ENCODE data around the gene TRIO.

The TRIO gene

GRCh38 chr5:14209222-14209822 lies 66.2 kb downstream of the TRIO start:
- DNase-seq (ENCODE audit: low spot score): no peak

GRCh38 chr5:14209836-14210235 lies 66.7 kb downstream of the TRIO start:
- DNase-seq (ENCODE audit: low spot score): no peak

- no peak for DNase-seq (ENCODE audit: low spot score)
Measured at GRCh38 chr5:14210729-14211128, 67.6 kb downstream of the TRIO start.

GRCh38 chr5:14211818-14212803 lies 69.0 kb downstream of the TRIO start:
- no peak for DNase-seq (ENCODE audit: low spot score)

- no peak for DNase-seq (ENCODE audit: low spot score)
Measured at GRCh38 chr5:14212838-14213237, 69.7 kb downstream of the TRIO start.

GRCh38 chr5:14213253-14213652 lies 70.1 kb downstream of the TRIO start:
- no peak for DNase-seq (ENCODE audit: low spot score)

GRCh38 chr5:14213813-14214585 lies 70.9 kb downstream of the TRIO start:
- DNase-seq (ENCODE audit: low spot score): no peak

GRCh38 chr5:14215901-14216300 lies 72.8 kb downstream of the TRIO start:
- no peak for DNase-seq (ENCODE audit: low spot score)

GRCh38 chr5:14216372-14216771 lies 73.2 kb downstream of the TRIO start:
- no peak for DNase-seq (ENCODE audit: low spot score)

GRCh38 chr5:14216902-14217301 lies 73.8 kb downstream of the TRIO start:
- DNase-seq (ENCODE audit: low spot score): no peak

GRCh38 chr5:14217587-14217986 lies 74.4 kb downstream of the TRIO start:
- DNase-seq (ENCODE audit: low spot score): no peak

- DNase-seq (ENCODE audit: low spot score): no peak
Measured at GRCh38 chr5:14218011-14218410, 74.9 kb downstream of the TRIO start.

- DNase-seq (ENCODE audit: low spot score): no peak
Measured at GRCh38 chr5:14218480-14218879, 75.3 kb downstream of the TRIO start.

- DNase-seq (ENCODE audit: low spot score): no peak
Measured at GRCh38 chr5:14218897-14219573, 75.9 kb downstream of the TRIO start.

GRCh38 chr5:14219800-14220512 lies 76.8 kb downstream of the TRIO start:
- DNase-seq (ENCODE audit: low spot score): no peak

- DNase-seq (ENCODE audit: low spot score): no peak
Measured at GRCh38 chr5:14220642-14221041, 77.5 kb downstream of the TRIO start.

- no peak for DNase-seq (ENCODE audit: low spot score)
Measured at GRCh38 chr5:14221732-14222131, 78.6 kb downstream of the TRIO start.

- no peak for DNase-seq (ENCODE audit: low spot score)
Measured at GRCh38 chr5:14222206-14222605, 79.1 kb downstream of the TRIO start.

- DNase-seq (ENCODE audit: low spot score): no peak
Measured at GRCh38 chr5:14223372-14223771, 80.2 kb downstream of the TRIO start.

GRCh38 chr5:14225173-14225834 lies 82.2 kb downstream of the TRIO start:
- DNase-seq (ENCODE audit: low spot score): no peak

- DNase-seq (ENCODE audit: low spot score): no peak
Measured at GRCh38 chr5:14226149-14226548, 83.0 kb downstream of the TRIO start.
